K562 (cell line): Measurements from ENCODE around the gene FBL. TPM values are rescaled to one million over a fixed set of nuclear protein-coding genes. Genes with fewer than 3 reads are reported as not detected.

Experiments
- E2F4 ChIP-seq: sonication (generic); formaldehyde crosslinking; IDR thresholded peaks from 2 replicates; pipeline ENCODE4 v1.8.0; 2022; ENCODE audit warnings: mild to moderate bottlenecking, low read depth, missing genetic modification reagents
- KAT8 ChIP-seq: fragments of 450-650 bp; IDR thresholded peaks from 2 replicates; pipeline ENCODE4 v1.6.1; 2016; ENCODE audit warnings: low read depth, mild to moderate bottlenecking
- KDM1A ChIP-seq, 2 experiments: fragments of 450-650 bp; IDR thresholded peaks; 2 replicates each; pipeline ENCODE4 v1.6.1; 2016; ENCODE audit warnings: mild to moderate bottlenecking in 2 of 2
- MCM5 ChIP-seq: fragments of 450-650 bp; IDR thresholded peaks from 2 replicates; pipeline ENCODE4 v1.6.1; 2016; ENCODE audit warnings: low read depth
- NCOA2 ChIP-seq, 2 experiments: fragments of 450-650 bp; IDR thresholded peaks; 2 replicates each; pipeline ENCODE4 v1.6.1; 2018; ENCODE audit warnings: mild to moderate bottlenecking in 2 of 2, moderate library complexity in 1 of 2; ENCODE audit not compliant: partially characterized antibody in 2 of 2
- PHB ChIP-seq: fragments of 250-450 bp; sonication (Bioruptor Pico); IDR thresholded peaks from 2 replicates; pipeline ENCODE4 v1.5.0; 2021
- POU5F1 ChIP-seq: fragments of 150-350 bp; IDR thresholded peaks from 2 replicates; pipeline ENCODE4 v1.6.1; 2014; ENCODE audit warnings: borderline replicate concordance, low read length, low read depth, mild to moderate bottlenecking; ENCODE audit not compliant: partially characterized antibody
- PRPF4 ChIP-seq: fragments of 200-400 bp; formaldehyde crosslinking; IDR thresholded peaks from one replicate; pipeline ENCODE4 v1.6.1; 2017; ENCODE audit warnings: low read length, low read depth, mild to moderate bottlenecking; ENCODE audit not compliant: insufficient read depth, poor library complexity, severe bottlenecking
- SRSF7 ChIP-seq: fragments of 200-400 bp; formaldehyde crosslinking; optimal IDR thresholded peaks from 2 replicates; pipeline ENCODE3; 2017; ENCODE audit warnings: mild to moderate bottlenecking, low read depth, low read length
- TAF7 ChIP-seq: fragments of 450-650 bp; IDR thresholded peaks from 2 replicates; pipeline ENCODE4 v1.6.1; 2016; ENCODE audit warnings: missing genetic modification characterization, missing compliant biosample characterization
- TFE3 ChIP-seq: fragments of 450-650 bp; formaldehyde crosslinking; IDR thresholded peaks from 2 replicates; pipeline ENCODE4 v1.4.0; 2020; ENCODE audit warnings: mild to moderate bottlenecking, mixed read lengths
- XRCC4 ChIP-seq: IDR thresholded peaks from one replicate; pipeline ENCODE4 v1.6.1; 2011; ENCODE audit not compliant: insufficient read depth, insufficient read length; ENCODE audit errors: extremely low read depth
- ZC3H4 ChIP-seq: sonication (generic); formaldehyde crosslinking; IDR thresholded peaks from 2 replicates; pipeline ENCODE4 v1.9.0; 2021; ENCODE audit warnings: missing genetic modification reagents, borderline replicate concordance
- ZNF3 ChIP-seq: fragments of 250-450 bp; sonication (Bioruptor Pico); IDR thresholded peaks from 2 replicates; pipeline ENCODE4 v1.5.0; 2021; ENCODE audit warnings: mild to moderate bottlenecking, moderate library complexity
- ZNF589 ChIP-seq: fragments of 200-800 bp; sonication (Bioruptor generic); IDR thresholded peaks from 2 replicates; pipeline ENCODE4 v1.6.1; 2016; ENCODE audit warnings: low read depth, missing genetic modification characterization, missing compliant biosample characterization
- ZNF644 ChIP-seq: fragments of 200-800 bp; sonication (Bioruptor generic); IDR thresholded peaks from 2 replicates; pipeline ENCODE4 v1.6.1; 2016; ENCODE audit warnings: low read depth, missing genetic modification characterization, missing compliant biosample characterization
- ZNF764 ChIP-seq: fragments of 250-450 bp; sonication (Bioruptor Pico); IDR thresholded peaks from 2 replicates; pipeline ENCODE4 v1.4.0; 2020; ENCODE audit warnings: low read depth, mild to moderate bottlenecking, moderate library complexity
- ZNF778 ChIP-seq: fragments of 450-650 bp; formaldehyde crosslinking; IDR thresholded peaks from 2 replicates; pipeline ENCODE4 v1.4.0; 2020; ENCODE audit warnings: mild to moderate bottlenecking, moderate library complexity
- polyA plus RNA-seq, 8 experiments: library from polyadenylated mRNA; depleted of rRNA in 4 of 8; stranded (reverse) in 5 of 8; unstranded in 3 of 8; fragments of >200 nt; fragmentation: Nextera tagmentation in 2 of 8; fragmentation: Illumina TruSeq in 1 of 8; extraction: Ambion mirVana in 2 of 8; extraction: Trizol in 1 of 8; gene quantifications; 2 replicates each; pipeline versions ENCODE4 v1.2.1 to v1.2.3, GENCODE V29; 2011 to 2014; ENCODE audit warnings: inconsistent platforms in 1 of 8, missing spikeins in 1 of 8
- total RNA-seq, 7 experiments: library from RNA; depleted of rRNA in 6 of 7; stranded (reverse); fragments of >200 nt in 6 of 7; fragmentation: Illumina TruSeq in 2 of 7; extraction: Trizol in 2 of 7; gene quantifications; 2 replicates each; pipeline versions ENCODE4 v1.2.1 to v1.2.3, GENCODE V29; 2011 to 2021; ENCODE audit warnings: low replicate concordance in 1 of 7
- TF ChIP-seq, protein P1 (sequence below): fragments of 250-450 bp; sonication (Bioruptor Pico); IDR thresholded peaks from 2 replicates; pipeline ENCODE4 v1.8.0; 2021; ENCODE audit warnings: mild to moderate bottlenecking, moderate library complexity
- TF ChIP-seq, protein P2 (sequence below): sonication (generic); formaldehyde crosslinking; IDR thresholded peaks from 2 replicates; pipeline ENCODE4 v1.8.1; 2022; ENCODE audit warnings: missing genetic modification reagents
- TF ChIP-seq, protein P3 (sequence below): sonication (generic); formaldehyde crosslinking; IDR thresholded peaks from 2 replicates; pipeline ENCODE4 v1.8.1; 2022; ENCODE audit warnings: missing genetic modification reagents

FBL gene
- total and polyA plus RNA-seq, 9 of the 15 experiments (the other 6 are each of a cell fraction or from before 2014, with no cell fraction given) = 201 to 1,696 (median 696) TPM

DNA sequence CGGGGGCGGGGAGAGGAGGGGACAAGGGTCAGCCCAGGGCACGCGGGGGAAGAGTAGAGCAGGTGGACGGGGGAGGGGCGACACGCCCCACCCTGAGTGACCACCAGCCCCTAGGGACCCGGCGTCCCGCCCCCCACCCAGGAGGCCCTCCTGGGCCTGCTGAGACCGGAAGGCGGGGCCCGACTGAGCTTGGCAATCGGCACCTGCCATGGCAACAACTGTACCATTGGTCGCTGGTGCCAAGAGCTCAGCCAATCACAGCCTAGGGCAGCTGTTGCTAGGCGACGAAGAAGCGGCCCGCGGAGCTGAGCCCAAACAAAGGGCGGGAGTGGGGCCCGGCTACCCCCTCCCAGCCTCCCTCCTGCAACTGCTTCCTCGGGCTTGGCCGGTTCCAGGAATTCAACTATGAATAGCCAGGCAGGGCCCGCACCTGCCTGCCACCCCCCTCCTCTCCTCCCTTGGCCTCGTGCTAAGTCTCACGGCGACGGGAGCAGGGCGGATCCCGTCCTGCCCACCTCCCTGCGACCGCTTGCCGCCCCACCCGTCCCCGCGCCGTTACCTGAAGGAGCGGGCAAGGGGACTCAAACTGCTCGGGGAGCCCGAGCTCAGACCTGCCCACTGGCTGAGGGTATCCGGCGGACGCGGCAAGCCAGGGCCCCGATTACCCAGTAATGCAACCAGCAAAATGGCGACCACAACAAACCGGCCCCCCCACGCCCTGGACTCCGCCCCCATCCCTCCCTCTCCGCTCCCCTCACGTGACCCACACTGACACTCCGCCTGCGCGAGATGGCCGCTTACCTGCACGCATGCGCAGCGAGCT lies 12.5 kb downstream of the FBL start, which contains the start of gene DYRK1B (continued):
- TF ChIP-seq E2F4 (no peak), XRCC4 (no peak), NCOA2 (IDR thresholded peaks at IDR 0.05; ENCODE audit: partially characterized antibody in 2 of 2) (no peak), SRSF7 (no peak), TFE3 (peak; percentile 95), POU5F1 (no peak), ZNF3 (CRISPR knock-in tag) (no peak), ZNF589 (no peak), KDM1A (IDR thresholded peaks at IDR 0.05) (0 out of 4 replicates have a peak, but pooled peaks of 1 of the 2 experiments have one; percentile 17), MCM5 (no peak), ZNF644 (tag) (no peak), ZNF764 (CRISPR knock-in tag) (no peak), KAT8 (no peak), TAF7 (peak; percentile 32; the same call in 1 of the 2 replicates), ZNF778 (CRISPR knock-in tag) (no peak), PRPF4 (peak; percentile 58), ZC3H4 (CRISPR knock-in tag) (no peak), PHB (CRISPR knock-in tag) (peak; percentile 34; the same call in 1 of the 2 replicates)
- TF ChIP-seq, protein P1, sequence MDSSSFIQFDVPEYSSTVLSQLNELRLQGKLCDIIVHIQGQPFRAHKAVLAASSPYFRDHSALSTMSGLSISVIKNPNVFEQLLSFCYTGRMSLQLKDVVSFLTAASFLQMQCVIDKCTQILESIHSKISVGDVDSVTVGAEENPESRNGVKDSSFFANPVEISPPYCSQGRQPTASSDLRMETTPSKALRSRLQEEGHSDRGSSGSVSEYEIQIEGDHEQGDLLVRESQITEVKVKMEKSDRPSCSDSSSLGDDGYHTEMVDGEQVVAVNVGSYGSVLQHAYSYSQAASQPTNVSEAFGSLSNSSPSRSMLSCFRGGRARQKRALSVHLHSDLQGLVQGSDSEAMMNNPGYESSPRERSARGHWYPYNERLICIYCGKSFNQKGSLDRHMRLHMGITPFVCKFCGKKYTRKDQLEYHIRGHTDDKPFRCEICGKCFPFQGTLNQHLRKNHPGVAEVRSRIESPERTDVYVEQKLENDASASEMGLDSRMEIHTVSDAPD (CRISPR knock-in tag) = no peak
- TF ChIP-seq, protein P2, sequence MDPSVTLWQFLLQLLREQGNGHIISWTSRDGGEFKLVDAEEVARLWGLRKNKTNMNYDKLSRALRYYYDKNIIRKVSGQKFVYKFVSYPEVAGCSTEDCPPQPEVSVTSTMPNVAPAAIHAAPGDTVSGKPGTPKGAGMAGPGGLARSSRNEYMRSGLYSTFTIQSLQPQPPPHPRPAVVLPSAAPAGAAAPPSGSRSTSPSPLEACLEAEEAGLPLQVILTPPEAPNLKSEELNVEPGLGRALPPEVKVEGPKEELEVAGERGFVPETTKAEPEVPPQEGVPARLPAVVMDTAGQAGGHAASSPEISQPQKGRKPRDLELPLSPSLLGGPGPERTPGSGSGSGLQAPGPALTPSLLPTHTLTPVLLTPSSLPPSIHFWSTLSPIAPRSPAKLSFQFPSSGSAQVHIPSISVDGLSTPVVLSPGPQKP (CRISPR knock-in tag) = no peak
- TF ChIP-seq, protein P3, sequence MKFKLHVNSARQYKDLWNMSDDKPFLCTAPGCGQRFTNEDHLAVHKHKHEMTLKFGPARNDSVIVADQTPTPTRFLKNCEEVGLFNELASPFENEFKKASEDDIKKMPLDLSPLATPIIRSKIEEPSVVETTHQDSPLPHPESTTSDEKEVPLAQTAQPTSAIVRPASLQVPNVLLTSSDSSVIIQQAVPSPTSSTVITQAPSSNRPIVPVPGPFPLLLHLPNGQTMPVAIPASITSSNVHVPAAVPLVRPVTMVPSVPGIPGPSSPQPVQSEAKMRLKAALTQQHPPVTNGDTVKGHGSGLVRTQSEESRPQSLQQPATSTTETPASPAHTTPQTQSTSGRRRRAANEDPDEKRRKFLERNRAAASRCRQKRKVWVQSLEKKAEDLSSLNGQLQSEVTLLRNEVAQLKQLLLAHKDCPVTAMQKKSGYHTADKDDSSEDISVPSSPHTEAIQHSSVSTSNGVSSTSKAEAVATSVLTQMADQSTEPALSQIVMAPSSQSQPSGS = no peak
